GM12878 (cell line): ENCODE data around the gene PISD. TPM values are rescaled to one million over a fixed set of nuclear protein-coding genes. Genes with fewer than 3 reads are reported as not detected.

Experiments used
- ATAC-seq: fragments of 200-7000 bp; cut with Tn5 transposase; 3 replicates; pipeline ENCODE4 v1.9.1; 2020; ENCODE audit warnings: mild to moderate bottlenecking, moderate library complexity
- BruUV-seq: library from RNA; stranded (reverse); fragments of 400-500 nt; replicated peaks from 2 replicates; lab custom pipeline; 2021; lab: Mats Ljungman, UMichigan
- CTCF ChIA-PET: fragments of 300-600 bp; sonication (Branson Sonifier 250); formaldehyde crosslinking; extraction: SDS; loops from one replicate; lab custom pipeline; 2021; ENCODE audit warnings: inconsistent platforms; lab: Yijun Ruan, JAX
- POLR2A ChIA-PET: fragments of 350-600 bp; formaldehyde crosslinking; extraction: SDS; loops from one replicate; lab custom pipeline; 2021; ENCODE audit warnings: inconsistent platforms; lab: Charles Lee
- RAD21 ChIA-PET: fragments of 300-600 bp; sonication (Branson Sonifier 250); formaldehyde crosslinking; loops from one replicate; lab custom pipeline; 2023; ENCODE audit warnings: antibody characterized with exemption; ENCODE audit not compliant: unreplicated experiment; lab: Charles Lee
- SMC1A ChIA-PET: fragments of 300-600 bp; sonication (Branson Sonifier 250); formaldehyde crosslinking; loops from one replicate; lab custom pipeline; 2023; ENCODE audit not compliant: unreplicated experiment, uncharacterized antibody; lab: Charles Lee
- DNase-seq: peaks from one replicate; pipeline ENCODE4 v3.0.0-alpha.2; 2011; ENCODE audit warnings: low read depth, low spot score
- FAIRE-seq: peaks from 3 replicates; lab custom pipeline; 2011; peaks lifted over from hg19 to GRCh38; lab: Jason Lieb, UNC
- H2AFZ ChIP-seq: 2 replicates; pipeline ENCODE4 v1.6.0; 2011; ENCODE audit warnings: low read depth, low read length, control low read depth; ENCODE audit not compliant: control insufficient read depth
- H3K27ac ChIP-seq: 2 replicates; pipeline ENCODE4 v1.5.1; 2011; ENCODE audit warnings: control low read depth; ENCODE audit not compliant: control insufficient read depth, insufficient read depth
- H3K27me3 ChIP-seq, 2 experiments: replicated peaks in 1 of 2; 2 replicates each; pipeline versions ENCODE4 v1.6.0 to v1.6.1; 2011; ENCODE audit warnings: low read length in 1 of 2; ENCODE audit not compliant: control insufficient read depth in 2 of 2, insufficient read depth in 2 of 2
- H3K36me3 ChIP-seq, 2 experiments: 2 replicates each; pipeline ENCODE4 v1.5.1; 2011; ENCODE audit warnings: low read length in 1 of 2; ENCODE audit not compliant: control insufficient read depth in 2 of 2, insufficient read depth in 2 of 2
- H3K4me1 ChIP-seq: 2 replicates; pipeline ENCODE4 v1.6.1; 2011; ENCODE audit warnings: mild to moderate bottlenecking, low read length, moderate library complexity, mixed read lengths; ENCODE audit not compliant: control insufficient read depth, insufficient read depth
- H3K4me2 ChIP-seq: 2 replicates; pipeline ENCODE4 v1.6.0; 2011; ENCODE audit warnings: control low read depth; ENCODE audit not compliant: control insufficient read depth, insufficient read depth
- H3K4me3 ChIP-seq: fragments of 200-600 bp; sonication (generic); 2 replicates; pipeline ENCODE4 v1.5.1; 2016
- H3K79me2 ChIP-seq: 2 replicates; pipeline ENCODE4 v1.6.0; 2011; ENCODE audit warnings: low read length; ENCODE audit not compliant: control insufficient read depth, insufficient read depth
- H3K9ac ChIP-seq: 2 replicates; pipeline ENCODE4 v1.8.0; 2011; ENCODE audit warnings: low read length, control low read depth, mixed read lengths; ENCODE audit not compliant: control insufficient read depth, insufficient read depth
- H3K9me3 ChIP-seq: replicated peaks from 3 replicates; pipeline ENCODE4 v1.5.1; 2011; ENCODE audit warnings: mild to moderate bottlenecking, low read length; ENCODE audit not compliant: control insufficient read depth, insufficient read depth
- H4K20me1 ChIP-seq: 2 replicates; pipeline ENCODE4 v1.6.0; 2011; ENCODE audit not compliant: control insufficient read depth, insufficient read depth
- CEBPZ ChIP-seq: fragments of 150-350 bp; IDR thresholded peaks from 2 replicates; pipeline ENCODE4 v1.6.1; 2016; ENCODE audit warnings: low read depth, low read length
- IRF4 ChIP-seq: IDR thresholded peaks from 2 replicates; pipeline ENCODE4 v1.6.1; 2011; ENCODE audit warnings: low read depth, low read length
- MYC ChIP-seq: IDR thresholded peaks from 2 replicates; pipeline ENCODE4 v1.6.1; 2011; ENCODE audit warnings: mild to moderate bottlenecking, low read length, moderate library complexity, inconsistent platforms; ENCODE audit not compliant: insufficient read depth, insufficient replicate concordance, insufficient read length, severe bottlenecking
- SMARCA5 ChIP-seq: fragments of 450-650 bp; IDR thresholded peaks from 2 replicates; pipeline ENCODE4 v1.6.1; 2017; ENCODE audit warnings: mild to moderate bottlenecking
- TARDBP ChIP-seq: IDR thresholded peaks from 2 replicates; pipeline ENCODE4 v1.6.1; 2016; ENCODE audit warnings: borderline replicate concordance
- USF1 ChIP-seq: IDR thresholded peaks from 2 replicates; pipeline ENCODE4 v1.6.1; 2011; ENCODE audit warnings: borderline replicate concordance, low read depth, mild to moderate bottlenecking, moderate library complexity, mixed read lengths, low read length; ENCODE audit not compliant: insufficient read depth; ENCODE audit errors: extremely low read length
- ZNF592 ChIP-seq: fragments of 450-650 bp; IDR thresholded peaks from 2 replicates; pipeline ENCODE4 v1.6.1; 2017; ENCODE audit warnings: mild to moderate bottlenecking, moderate library complexity
- ZNF687 ChIP-seq: fragments of 450-650 bp; IDR thresholded peaks from 2 replicates; pipeline ENCODE4 v1.6.1; 2017; ENCODE audit warnings: mild to moderate bottlenecking, moderate library complexity
- WGBS: methylation state at CpG from one replicate; pipeline ENCODE4 v1.1.6; 2016; ENCODE audit warnings: low lambda C conversion rate; ENCODE audit not compliant: insufficient replicate concordance, insufficient coverage; ENCODE audit errors: missing lambda C conversion rate; 5-methylcytosine and 5-hydroxymethylcytosine counted together
- in situ Hi-C: fragments of 300-500 bp; cut with MboI; formaldehyde crosslinking; loops from 9 replicates; pipeline ENCODE4 v1.14.3; 2018; ENCODE audit warnings: mixed read lengths
- intact Hi-C: fragments of 100-400 bp; cut with micrococcal nuclease; formaldehyde crosslinking; loops from one replicate; pipeline ENCODE4 v1.14.2; 2022; ENCODE audit not compliant: unreplicated experiment
- polyA plus RNA-seq, 11 experiments: library from polyadenylated mRNA; depleted of rRNA in 4 of 11; unstranded in 6 of 11; stranded (reverse) in 5 of 11; fragments of >200 nt; fragmentation: Nextera tagmentation in 4 of 11; fragmentation: Illumina TruSeq in 1 of 11; extraction: Ambion mirVana in 4 of 11; extraction: Trizol in 1 of 11; gene quantifications; 1 replicate in 1 of 11; 2 replicates in 10 of 11; pipeline versions ENCODE4 v1.2.1 to v1.2.3, GENCODE V29; 2011 to 2016; ENCODE audit warnings: inconsistent platforms in 2 of 11, missing spikeins in 2 of 11, low read depth in 1 of 11
- total RNA-seq, 4 experiments: library from RNA; depleted of rRNA in 3 of 4; stranded (reverse); fragments of >200 nt in 3 of 4; fragmentation: Illumina TruSeq in 1 of 4; extraction: Trizol in 1 of 4; gene quantifications; 2 replicates each; pipeline versions ENCODE4 v1.2.1 to v1.2.3, GENCODE V29; 2013 to 2021

Gene PISD
- total and polyA plus RNA-seq, 10 of the 15 experiments (the other 5 are each of a cell fraction or from before 2014, with no cell fraction given), result 25.8 to 62.7 (median 45.8) TPM

- no peak for TF ChIP-seq ZNF687
- no peak for TF ChIP-seq CEBPZ
These were observed 10.4 kb downstream of the PISD start (continued) for GRCh38 chr22:31651664-31652063.

- Histone ChIP-seq H3K4me3 (0 out of 2 replicates have a peak overlapping the region, but pooled peaks have one; percentile 5), H3K9me3 (no peaks in the 10 kb centered on the region), H3K36me3 (peaks cover 0 to 12% of the 10 kb centered on the region in 2 experiments; a peak in 1 of 4 replicates), H2AFZ (no peak overlapping the region), H3K4me1 (peaks cover 56% of the 10 kb centered on the region), H3K27ac (peak overlapping the region; percentile 85), H3K4me2 (peak overlapping the region; percentile 1; the same call in 1 of the 2 replicates), H3K27me3 (no peaks in the 10 kb centered on the region), H3K9ac (no peak overlapping the region), H3K79me2 (peaks cover 53% of the 10 kb centered on the region), H4K20me1 (no peaks in the 10 kb centered on the region)
- ChIA-PET POLR2A (interaction anchor here (1.0 to 1.4 kb wide), 2 partner anchors 10 to 13 kb away, joined by 5 to 6 read pairs; no protein-coding TSS in a partner anchor), SMC1A (interaction anchor here (1.1 to 1.3 kb wide), 2 partner anchors 11 to 113 kb away, joined by 3 read pairs; partner anchors contain the start of gene PISD), RAD21 (interaction anchor here (0.6 to 0.7 kb wide), 2 partner anchors 113 to 157 kb away, joined by 3 read pairs; no protein-coding TSS in a partner anchor), CTCF (interaction anchor here (1.2 kb wide), 1 partner anchor 15 kb away, joined by 3 read pairs; no protein-coding TSS in a partner anchor)
- no peak for DNase-seq
- in situ Hi-C loops (no loop called here), intact Hi-C loops (no loop called here)
- peak; percentile 30 for ATAC-seq
- no TSS peak for BruUV-seq
- FAIRE-seq, result no peak
- WGBS, result 17% methylated on average over 6 of the region's 6 CpGs
- TF ChIP-seq SMARCA5 (peak; percentile 80; the same call in 1 of the 2 replicates), IRF4 (no peak), TARDBP (no peak), ZNF592 (no peak), USF1 (no peak), MYC (no peak)
These were observed 11.6 kb downstream of the PISD start for GRCh38 chr22:31650391-31650790.
